Osteocyte (in vitro differentiated cells): Measurements from ENCODE around the gene SRRM2. TPM values are rescaled to one million over a fixed set of nuclear protein-coding genes. Genes with fewer than 3 reads are reported as not detected.

ENCODE experiments used
- DNase-seq: peaks from one replicate; pipeline ENCODE4 v3.0.0; 2021; ENCODE audit warnings: mixed read lengths; ENCODE audit not compliant: unreplicated experiment; ENCODE audit errors: extremely low spot score
- H3K27ac Mint-ChIP-seq: one replicate; pipeline ENCODE4 v1.8.0; 2021; ENCODE audit warnings: mild to moderate bottlenecking, mixed read lengths; ENCODE audit not compliant: unreplicated experiment
- H3K27me3 Mint-ChIP-seq: one replicate; pipeline ENCODE4 v1.8.0; 2021; ENCODE audit warnings: mixed read lengths; ENCODE audit not compliant: unreplicated experiment
- H3K36me3 Mint-ChIP-seq: one replicate; pipeline ENCODE4 v1.8.0; 2021; ENCODE audit warnings: mixed read lengths; ENCODE audit not compliant: unreplicated experiment
- H3K4me1 Mint-ChIP-seq: one replicate; pipeline ENCODE4 v1.8.0; 2021; ENCODE audit warnings: mixed read lengths; ENCODE audit not compliant: unreplicated experiment
- H3K4me3 Mint-ChIP-seq: one replicate; pipeline ENCODE4 v1.8.0; 2021; ENCODE audit warnings: mild to moderate bottlenecking, moderate library complexity, mixed read lengths; ENCODE audit not compliant: unreplicated experiment
- H3K9me3 Mint-ChIP-seq: one replicate; pipeline ENCODE4 v1.8.0; 2021; ENCODE audit warnings: mixed read lengths; ENCODE audit not compliant: unreplicated experiment
- CTCF ChIP-seq: fragments of 200-600 bp; sonication (generic); IDR thresholded peaks from 2 replicates; pipeline ENCODE4 v1.5.0; 2021; ENCODE audit warnings: antibody characterized with exemption, mild to moderate bottlenecking, moderate library complexity
- long read RNA-seq: library from polyadenylated mRNA; unstranded; transcript quantifications from one replicate; pipeline ENCODE4 v2.0.0, GENCODE V29; 2021
- total RNA-seq: library from RNA; stranded (reverse); gene quantifications from 2 replicates; pipeline ENCODE4 v1.2.1, GENCODE V29; 2021

Gene SRRM2
- total RNA-seq: 536 and 572 TPM in 2 replicates
- long read RNA-seq, partial matches to known transcripts: 2 of 19 reads
- long read RNA-seq, other reads (novel, unspliced or antisense): 14 of 19 reads

GRCh38 chr16:2752035-2752849, at the start of gene SRRM2:
Gene SRRM2, plus strand, starts transcription at chr16:2752638. Its CDS starts 3,727 bp downstream, at chr16:2756365.
- H3K27ac Mint-ChIP-seq: peak within 1 kb of the TSS; percentile 100
- H3K27me3 Mint-ChIP-seq: no peaks in the 10 kb centered on the region
- peaks cover 8% of the 10 kb centered on the region for H3K36me3 Mint-ChIP-seq
- peaks cover 46% of the 10 kb centered on the region for H3K4me1 Mint-ChIP-seq
- H3K9me3 Mint-ChIP-seq: no peaks in the 10 kb centered on the region
- H3K4me3 Mint-ChIP-seq: peak within 1 kb of the TSS; percentile 87
- TF ChIP-seq CTCF: no peak
- peak; percentile 98 for DNase-seq

- Mint-ChIP-seq H3K4me1 (no peaks in the 10 kb centered on the region), H3K27ac (no peak overlapping the region), H3K27me3 (no peaks in the 10 kb centered on the region), H3K36me3 (peaks cover 3% of the 10 kb centered on the region), H3K9me3 (no peaks in the 10 kb centered on the region), H3K4me3 (no peak overlapping the region)
- no peak for DNase-seq
- no peak for TF ChIP-seq CTCF
These were observed 49.3 kb upstream of the SRRM2 start for GRCh38 chr16:2702871-2703745.

GRCh38 chr16:2704166-2704982, 48.1 kb upstream of the SRRM2 start:
- DNase-seq: no peak
- Mint-ChIP-seq H3K27ac (no peak overlapping the region), H3K4me3 (no peak overlapping the region), H3K36me3 (peaks cover 4% of the 10 kb centered on the region), H3K27me3 (no peaks in the 10 kb centered on the region), H3K4me1 (no peaks in the 10 kb centered on the region), H3K9me3 (no peaks in the 10 kb centered on the region)
- no peak for TF ChIP-seq CTCF

- TF ChIP-seq CTCF: no peak
- Mint-ChIP-seq H3K9me3 (no peaks in the 10 kb centered on the region), H3K27ac (no peak overlapping the region), H3K27me3 (no peaks in the 10 kb centered on the region), H3K36me3 (peaks cover 4% of the 10 kb centered on the region), H3K4me3 (no peak overlapping the region), H3K4me1 (no peaks in the 10 kb centered on the region)
- DNase-seq: no peak
These were observed 47.5 kb upstream of the SRRM2 start for GRCh38 chr16:2704983-2705275.
